Tibial nerve (tissue), 4 donors: ENCODE data around the gene FAM234A. TPM values are rescaled to one million over a fixed set of nuclear protein-coding genes. Genes with fewer than 3 reads are reported as not detected.

Source experiments
- DNase-seq, 2 donors: peaks; one replicate each; pipeline ENCODE4 v3.0.0-alpha.2; 2019; ENCODE audit warnings: low spot score in 2 of 2
- H3K27ac ChIP-seq, 4 donors: fragments of 200-600 bp; sonication (generic) in 3 of 4; one replicate each; pipeline ENCODE4 v1.5.1; 2017 to 2019; ENCODE audit warnings: mild to moderate bottlenecking in 1 of 4
- H3K27me3 ChIP-seq, 2 donors: fragments of 200-600 bp; sonication (generic) in 1 of 2; one replicate each; pipeline versions ENCODE4 v1.5.1 to v1.6.0; 2017 to 2019
- H3K36me3 ChIP-seq, 3 donors: fragments of 200-600 bp; sonication (generic); one replicate each; pipeline ENCODE4 v1.5.1; 2018 to 2019
- H3K4me1 ChIP-seq, 4 donors: fragments of 200-600 bp; sonication (generic) in 3 of 4; one replicate each; pipeline ENCODE4 v1.5.1; 2017 to 2019
- H3K4me3 ChIP-seq, 4 donors: fragments of 200-600 bp; sonication (generic) in 3 of 4; one replicate each; pipeline ENCODE4 v1.5.1; 2017 to 2019; ENCODE audit warnings: mild to moderate bottlenecking in 1 of 4, moderate library complexity in 1 of 4
- H3K9me3 ChIP-seq, 4 donors: fragments of 200-600 bp; sonication (generic) in 3 of 4; one replicate each; pipeline ENCODE4 v1.5.1; 2017 to 2019
- EP300 ChIP-seq, 2 donors: sonication (generic); formaldehyde crosslinking; IDR thresholded peaks; one replicate each; pipeline ENCODE4 v1.6.1; 2017; ENCODE audit warnings: antibody characterized with exemption in 2 of 2, mild to moderate bottlenecking in 1 of 2
- POLR2A ChIP-seq, 2 donors: fragments of 450-650 bp; IDR thresholded peaks; one replicate each; pipeline ENCODE4 v1.6.1; 2017; ENCODE audit warnings: antibody characterized with exemption in 2 of 2, mild to moderate bottlenecking in 2 of 2, moderate library complexity in 2 of 2
- WGBS, 2 donors: methylation state at CpG; one replicate each; pipeline ENCODE4 v1.1.5; 2018; 5-methylcytosine and 5-hydroxymethylcytosine counted together
- total RNA-seq, 4 donors: library from RNA; depleted of rRNA; stranded (reverse); fragments of >200 nt; gene quantifications; one replicate each; pipeline ENCODE4 v1.1.0, GENCODE V29; 2016
- TF ChIP-seq, protein P1 (sequence below), 5 experiments: fragments of 200-600 bp in 3 of 5; fragments of 450-650 bp in 2 of 5; sonication (generic) in 3 of 5; IDR thresholded peaks; one replicate each; pipeline ENCODE4 v1.5.1; 2016 to 2019; ENCODE audit warnings: antibody characterized with exemption in 5 of 5, mild to moderate bottlenecking in 3 of 5, moderate library complexity in 2 of 5

Gene FAM234A
- total RNA-seq, 4 donors from 2014 or later, result 73.5 to 192 (median 99.0) TPM

GRCh38 chr16:189604-190186 lies 44.9 kb upstream of the FAM234A start:
- whole genome bisulfite sequencing, 2 donors, result 93 to 94% methylated on average over 33 to 34 of the region's 34 CpGs
- H3K27ac ChIP-seq, result no peak overlapping the region
- H3K9me3 ChIP-seq, result no peaks in the 10 kb centered on the region
- no peak for DNase-seq
- TF ChIP-seq EP300 (IDR thresholded peaks at IDR 0.05) (no peak), POLR2A (IDR thresholded peaks at IDR 0.05) (no peak)
- TF ChIP-seq, protein P1, sequence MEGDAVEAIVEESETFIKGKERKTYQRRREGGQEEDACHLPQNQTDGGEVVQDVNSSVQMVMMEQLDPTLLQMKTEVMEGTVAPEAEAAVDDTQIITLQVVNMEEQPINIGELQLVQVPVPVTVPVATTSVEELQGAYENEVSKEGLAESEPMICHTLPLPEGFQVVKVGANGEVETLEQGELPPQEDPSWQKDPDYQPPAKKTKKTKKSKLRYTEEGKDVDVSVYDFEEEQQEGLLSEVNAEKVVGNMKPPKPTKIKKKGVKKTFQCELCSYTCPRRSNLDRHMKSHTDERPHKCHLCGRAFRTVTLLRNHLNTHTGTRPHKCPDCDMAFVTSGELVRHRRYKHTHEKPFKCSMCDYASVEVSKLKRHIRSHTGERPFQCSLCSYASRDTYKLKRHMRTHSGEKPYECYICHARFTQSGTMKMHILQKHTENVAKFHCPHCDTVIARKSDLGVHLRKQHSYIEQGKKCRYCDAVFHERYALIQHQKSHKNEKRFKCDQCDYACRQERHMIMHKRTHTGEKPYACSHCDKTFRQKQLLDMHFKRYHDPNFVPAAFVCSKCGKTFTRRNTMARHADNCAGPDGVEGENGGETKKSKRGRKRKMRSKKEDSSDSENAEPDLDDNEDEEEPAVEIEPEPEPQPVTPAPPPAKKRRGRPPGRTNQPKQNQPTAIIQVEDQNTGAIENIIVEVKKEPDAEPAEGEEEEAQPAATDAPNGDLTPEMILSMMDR (IDR thresholded peaks at IDR 0.05), result no peak
- H3K4me3 ChIP-seq, result no peak overlapping the region
- H3K4me1 ChIP-seq, result no peaks in the 10 kb centered on the region
- peaks cover 5 to 86% (median 28%) of the 10 kb centered on the region in 3 donors for H3K36me3 ChIP-seq
- H3K27me3 ChIP-seq, result no peaks in the 10 kb centered on the region

DNA sequence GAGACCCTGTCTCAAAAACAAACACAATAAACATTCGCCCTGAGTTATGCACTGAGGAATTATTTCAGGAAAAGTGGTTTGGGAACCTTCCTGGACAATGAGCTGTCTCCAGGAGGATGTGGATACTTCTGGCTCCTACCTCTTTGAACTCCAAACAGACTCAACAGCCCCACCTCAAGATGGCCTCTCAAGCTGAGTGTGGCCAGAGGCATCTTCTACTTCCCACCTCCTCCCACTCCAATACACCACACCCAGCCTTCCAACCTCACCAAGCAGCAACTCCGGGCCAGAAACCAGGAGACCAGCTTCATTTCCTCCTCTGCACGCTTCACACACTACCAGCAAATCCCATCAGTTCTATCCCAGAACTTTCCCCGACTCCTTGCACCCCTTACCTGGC lies 42.8 kb upstream of the FAM234A start:
- no peak for DNase-seq
- Histone ChIP-seq H3K36me3 (peaks cover 5 to 98% (median 38%) of the 10 kb centered on the region in 3 donors), H3K4me1 (no peaks in the 10 kb centered on the region), H3K9me3 (no peaks in the 10 kb centered on the region), H3K27me3 (no peaks in the 10 kb centered on the region), H3K27ac (no peak overlapping the region), H3K4me3 (no peak overlapping the region)
- 90 to 94% methylated on average over 4 of the region's 4 CpGs for WGBS, 2 donors
- TF ChIP-seq, protein P1 (IDR thresholded peaks at IDR 0.05), result no peak
- TF ChIP-seq POLR2A (IDR thresholded peaks at IDR 0.05), result no peak
- no peak for TF ChIP-seq EP300 (IDR thresholded peaks at IDR 0.05)

GRCh38 chr16:192686-193085 lies 41.9 kb upstream of the FAM234A start:
- WGBS, 2 donors, result 92 to 94% methylated on average over 11 of the region's 11 CpGs
- Histone ChIP-seq H3K27ac (no peak overlapping the region), H3K4me3 (no peak overlapping the region), H3K36me3 (peaks cover 5 to 100% (median 42%) of the 10 kb centered on the region in 3 donors), H3K4me1 (no peaks in the 10 kb centered on the region), H3K9me3 (no peaks in the 10 kb centered on the region), H3K27me3 (no peaks in the 10 kb centered on the region)
- TF ChIP-seq EP300 (IDR thresholded peaks at IDR 0.05) (no peak), POLR2A (IDR thresholded peaks at IDR 0.05) (no peak)
- TF ChIP-seq, protein P1 (IDR thresholded peaks at IDR 0.05), result no peak
- no peak for DNase-seq

GRCh38 chr16:193441-193840 lies 41.2 kb upstream of the FAM234A start:
- 91 to 92% methylated on average over 15 of the region's 15 CpGs for WGBS, 2 donors
- peaks cover 6 to 100% (median 47%) of the 10 kb centered on the region in 3 donors for H3K36me3 ChIP-seq
- no peak overlapping the region for H3K27ac ChIP-seq
- TF ChIP-seq POLR2A (IDR thresholded peaks at IDR 0.05) (no peak), EP300 (IDR thresholded peaks at IDR 0.05) (no peak)
- TF ChIP-seq, protein P1 (IDR thresholded peaks at IDR 0.05), result no peak
- H3K9me3 ChIP-seq, result no peaks in the 10 kb centered on the region
- no peaks in the 10 kb centered on the region for H3K4me1 ChIP-seq
- no peak overlapping the region for H3K4me3 ChIP-seq
- no peaks in the 10 kb centered on the region for H3K27me3 ChIP-seq
- DNase-seq, result no peak

GRCh38 chr16:194516-194915 lies 40.1 kb upstream of the FAM234A start:
- 91% methylated on average over 6 of the region's 6 CpGs for WGBS, 2 donors
- DNase-seq, result no peak
- H3K36me3 ChIP-seq, result peaks cover 10 to 99% (median 42%) of the 10 kb centered on the region in 3 donors
- no peaks in the 10 kb centered on the region for H3K9me3 ChIP-seq
- no peaks in the 10 kb centered on the region for H3K4me1 ChIP-seq
- no peak overlapping the region for H3K27ac ChIP-seq
- TF ChIP-seq, protein P1 (IDR thresholded peaks at IDR 0.05), result no peak
- TF ChIP-seq POLR2A (IDR thresholded peaks at IDR 0.05) (no peak), EP300 (IDR thresholded peaks at IDR 0.05) (no peak)
- H3K27me3 ChIP-seq, result no peaks in the 10 kb centered on the region
- no peak overlapping the region for H3K4me3 ChIP-seq
